Activated CD8-positive, alpha-beta memory T cell treated with anti-CD3 and anti-CD28 coated beads, Interleukin-2, amount 50 U/mL, for 1 hour (primary cell): ENCODE data around the gene ANO6.

Source experiments
- DNase-seq: peaks from one replicate; pipeline ENCODE4 v3.0.0-alpha.2; 2020; ENCODE audit errors: extremely low read depth

Gene ANO6

DNA sequence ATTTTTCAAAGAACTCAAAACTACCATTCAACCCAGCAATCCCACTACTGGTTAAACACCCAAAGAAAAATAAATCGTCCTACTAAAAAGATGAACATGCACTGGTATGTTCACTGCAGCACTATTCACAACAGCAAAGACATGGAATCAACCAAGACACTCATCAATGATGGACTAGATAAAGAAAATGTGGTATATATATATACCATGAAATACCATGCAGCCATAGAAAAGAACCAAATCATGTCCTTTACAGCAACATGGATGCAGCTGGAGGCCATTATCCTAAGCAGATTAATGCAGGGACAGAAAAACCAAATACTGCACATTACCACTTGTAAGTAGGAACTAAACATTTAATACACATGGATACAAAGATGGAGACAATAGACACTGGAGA, 3.8 kb upstream of the ANO6 start:
- no peak for DNase-seq

DNA sequence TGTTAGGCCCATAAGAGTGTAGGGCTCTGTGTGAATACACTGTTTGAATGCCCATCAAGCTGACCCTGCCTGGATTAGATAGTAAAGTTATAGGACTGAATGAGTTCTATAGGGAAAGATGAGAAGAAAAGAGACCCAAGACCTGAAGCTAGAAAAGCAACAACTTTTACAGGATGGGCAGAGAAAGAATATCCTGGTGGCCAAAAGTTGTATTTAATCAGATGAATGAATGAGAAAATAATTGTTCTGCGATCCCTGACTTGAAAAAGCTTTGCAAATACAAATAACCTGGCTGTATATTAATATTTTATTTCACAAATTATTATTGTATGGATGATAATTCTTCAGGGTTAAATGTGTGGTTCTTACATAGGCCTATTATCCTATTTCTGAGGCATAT, 2.8 kb upstream of the ANO6 start:
- no peak for DNase-seq

DNA sequence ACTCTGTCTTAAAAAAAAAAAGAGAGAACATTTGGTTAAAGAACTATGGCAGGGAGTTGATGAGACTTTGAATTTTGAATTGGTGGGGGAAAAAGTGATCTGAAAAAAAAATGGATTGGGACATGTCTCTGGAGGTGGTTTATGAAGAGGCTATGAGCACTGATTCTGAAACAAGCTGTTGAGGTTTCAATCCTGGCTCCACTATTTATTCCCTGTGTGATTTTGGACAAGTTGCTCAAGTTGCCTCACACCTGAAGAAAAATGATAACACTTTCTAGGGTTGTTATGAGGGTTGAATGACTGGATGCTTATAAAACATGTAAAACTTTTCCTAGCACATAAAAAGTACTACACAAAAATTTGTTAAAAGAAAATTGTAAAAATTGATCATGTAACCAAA, 1.8 kb upstream of the ANO6 start:
- no peak for DNase-seq

DNA sequence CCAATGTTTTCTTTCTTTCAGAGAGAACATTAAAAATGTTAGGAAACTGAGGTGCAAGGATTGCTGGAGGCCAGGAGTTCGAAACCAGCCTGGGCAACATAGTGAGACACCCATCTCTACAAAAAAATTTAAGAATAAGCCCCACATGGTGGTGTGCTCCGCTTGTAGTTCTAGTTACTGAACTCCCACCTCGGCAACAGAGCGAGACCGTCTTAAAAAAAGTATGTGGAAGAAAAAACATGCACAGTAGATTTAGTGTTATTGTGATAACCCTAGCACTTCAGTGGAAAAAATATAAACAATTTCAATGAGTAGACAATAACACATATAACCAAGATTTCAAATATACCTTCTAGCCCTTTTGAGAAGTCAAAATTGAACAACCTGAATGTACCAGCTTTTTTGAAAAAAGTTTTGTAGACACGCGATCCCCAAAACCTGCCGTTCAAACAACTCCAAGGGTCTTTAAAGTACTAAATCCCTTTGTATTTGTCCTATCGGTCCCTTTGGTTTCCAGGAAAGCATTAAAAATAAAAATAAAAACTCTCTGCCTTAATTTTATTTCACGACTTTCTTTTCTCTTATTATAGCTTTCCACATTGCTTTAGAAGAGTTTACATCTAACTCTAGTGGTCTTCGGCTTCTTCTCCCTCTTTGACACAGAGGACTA, 1.0 kb upstream of the ANO6 start:
- no peak for DNase-seq

DNA sequence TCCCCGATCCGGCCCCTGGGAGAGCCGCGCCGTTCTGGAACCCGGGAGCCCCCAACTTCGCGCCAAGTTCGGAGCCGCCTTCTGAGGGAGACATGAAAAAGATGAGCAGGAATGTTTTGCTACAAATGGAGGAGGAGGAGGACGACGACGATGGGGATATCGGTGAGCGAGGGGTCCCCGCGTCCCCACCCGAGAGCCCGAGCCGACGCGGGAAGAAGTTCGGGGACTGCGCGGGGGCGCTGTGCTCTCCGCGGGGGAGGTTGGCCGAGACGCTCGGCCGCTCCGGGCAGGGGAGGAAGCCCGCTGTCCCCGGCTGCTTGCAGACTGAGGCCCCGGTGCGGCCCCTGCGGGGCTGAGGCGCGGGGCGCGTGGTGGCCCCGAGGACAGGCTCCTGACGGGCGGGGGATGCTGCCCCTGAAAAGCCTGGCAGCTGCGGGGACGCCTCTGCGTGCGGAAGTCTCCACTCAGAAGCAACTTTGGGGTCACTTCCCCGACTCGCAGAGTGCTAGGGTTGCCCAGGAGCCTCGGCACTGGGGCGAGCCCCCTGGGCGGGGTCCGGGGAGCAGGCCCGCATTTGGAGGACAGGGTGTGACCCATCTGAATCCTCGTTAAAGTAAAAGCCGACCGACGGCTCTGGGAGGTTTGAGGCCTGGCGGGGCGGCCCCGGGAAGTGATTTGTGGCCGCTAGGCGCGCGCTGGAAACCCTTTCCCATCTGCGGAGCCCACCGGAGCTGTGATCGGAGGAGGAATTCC, 511 bp downstream of the ANO6 start:
- DNase-seq = peak; percentile 8

DNA sequence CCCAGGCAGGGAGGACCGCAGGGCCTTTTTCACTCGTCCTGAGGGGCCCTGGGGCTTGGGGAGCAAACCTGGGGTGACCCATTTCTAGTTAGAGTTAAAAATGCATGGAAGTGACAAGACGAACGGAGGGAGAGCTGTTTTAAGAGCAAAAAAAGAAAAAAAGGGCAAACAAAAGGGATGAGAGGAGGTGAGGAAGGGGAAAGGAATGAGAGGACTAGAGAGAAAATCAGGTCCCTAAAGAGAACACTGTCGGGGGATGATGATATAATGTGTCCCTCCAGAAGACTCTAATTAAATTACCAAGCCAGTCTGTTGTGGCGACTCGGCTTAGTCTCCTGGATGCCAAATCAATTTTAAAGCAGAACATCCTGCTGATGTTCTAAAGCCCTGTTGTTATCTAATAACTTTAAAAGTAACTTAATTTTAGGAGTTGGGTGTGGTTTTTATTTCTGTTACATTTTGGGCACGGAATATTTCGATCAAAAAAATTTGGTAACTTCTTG, 1.1 kb downstream of the ANO6 start:
- DNase-seq = no peak

DNA sequence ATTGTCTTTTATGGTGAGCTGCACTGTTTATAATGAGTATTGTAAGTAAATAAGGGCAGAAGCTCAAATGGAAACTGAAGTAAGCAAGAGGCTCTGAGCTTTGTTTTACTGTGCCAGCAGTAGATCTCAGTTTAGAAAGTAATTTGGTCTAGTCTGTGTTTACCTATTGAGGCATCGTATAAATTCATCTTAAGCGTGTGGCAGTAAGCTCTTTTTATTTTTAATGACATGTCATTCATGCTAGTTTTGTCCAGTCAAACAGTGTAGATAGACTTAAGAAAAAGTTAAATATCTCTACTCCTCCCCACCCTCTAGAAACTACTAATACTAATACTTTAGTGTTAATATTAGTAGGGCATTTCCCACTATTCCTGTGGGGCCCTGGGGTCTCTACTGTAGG, 2.0 kb downstream of the ANO6 start:
- no peak for DNase-seq

DNA sequence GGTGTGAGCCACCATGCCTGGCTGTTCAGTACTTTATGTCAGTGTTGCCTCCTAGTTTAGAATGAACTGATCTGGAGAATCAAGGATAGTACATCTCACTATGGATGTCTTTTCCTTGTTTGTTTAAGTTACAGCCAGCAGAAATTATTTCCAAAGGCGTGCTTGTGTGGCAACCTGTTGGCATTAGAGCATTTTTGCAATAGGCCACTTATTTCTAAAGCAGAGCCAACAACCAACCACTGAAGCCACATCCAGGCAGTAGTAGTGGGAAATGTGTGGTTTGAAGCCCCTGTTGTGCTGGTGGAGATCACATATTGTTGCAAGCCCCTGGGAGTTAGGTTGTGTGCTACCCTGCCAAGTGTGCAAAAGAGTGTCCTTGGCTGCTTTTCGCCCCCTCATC, 3.7 kb downstream of the ANO6 start:
- DNase-seq = no peak

DNA sequence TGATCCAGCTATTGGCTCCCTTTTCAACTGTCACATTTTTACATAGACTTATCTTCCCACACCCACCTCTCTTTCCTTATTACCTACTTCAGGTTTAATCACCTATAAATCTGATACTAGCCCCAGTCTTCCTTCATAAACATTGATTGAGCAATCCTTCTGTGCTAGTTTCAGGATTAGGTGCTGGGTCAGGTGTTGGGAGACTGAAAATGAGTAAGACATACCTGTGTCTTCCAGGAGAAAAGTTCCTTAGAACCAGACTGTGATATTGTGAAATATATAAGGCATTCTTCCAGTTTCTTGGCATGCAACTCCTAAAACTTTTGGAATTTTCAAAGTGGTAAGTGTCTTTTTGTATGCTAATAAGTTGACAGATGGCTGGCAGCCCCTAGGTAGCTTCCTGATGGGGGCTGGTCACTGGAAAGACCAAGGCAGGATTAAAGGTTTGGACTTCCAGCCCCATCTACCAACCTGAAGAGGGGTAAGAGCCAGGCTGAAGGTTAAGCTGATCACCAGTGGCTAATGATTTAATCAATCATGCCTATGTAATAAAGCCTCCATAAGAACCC, 4.6 kb downstream of the ANO6 start:
- no peak for DNase-seq

DNA sequence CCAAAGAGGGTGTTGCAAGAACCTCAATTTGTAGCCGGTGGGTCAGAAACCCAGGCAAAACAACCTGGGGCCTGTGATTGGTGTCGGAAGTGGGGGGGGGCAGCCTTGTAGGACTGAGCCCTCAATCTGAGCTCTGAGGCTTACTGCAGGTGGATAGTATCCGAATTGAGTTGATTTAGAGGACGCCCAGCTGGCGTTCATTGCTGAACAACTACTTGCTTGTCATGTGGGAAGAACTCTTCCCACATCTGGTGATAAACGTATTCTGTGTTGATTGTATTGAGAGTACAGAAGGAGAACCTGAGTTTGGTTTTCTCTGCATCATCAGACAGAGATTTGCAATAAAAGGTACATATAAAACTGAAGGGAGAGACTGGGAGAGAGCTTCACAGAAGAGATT, 5.1 kb downstream of the ANO6 start:
- no peak for DNase-seq

DNA sequence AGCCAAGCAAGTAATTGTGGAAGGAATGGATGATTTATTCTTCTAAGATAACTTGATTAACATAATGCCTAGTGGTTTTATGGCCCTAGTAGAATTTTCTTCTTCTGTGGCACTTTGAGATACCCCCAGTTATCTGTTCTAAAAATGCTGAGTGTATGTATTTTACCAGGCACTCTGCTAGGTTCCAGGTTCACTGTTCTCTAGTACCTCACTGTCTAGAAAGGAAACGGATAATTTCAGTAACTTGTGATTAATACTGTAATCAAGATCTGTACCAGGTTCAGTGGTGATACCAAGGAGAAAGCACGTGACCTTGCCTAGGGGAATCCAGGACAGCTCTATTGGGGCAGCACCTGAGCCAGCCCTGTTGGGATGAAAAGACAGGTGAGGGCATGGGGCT, 8.0 kb downstream of the ANO6 start:
- no peak for DNase-seq

DNA sequence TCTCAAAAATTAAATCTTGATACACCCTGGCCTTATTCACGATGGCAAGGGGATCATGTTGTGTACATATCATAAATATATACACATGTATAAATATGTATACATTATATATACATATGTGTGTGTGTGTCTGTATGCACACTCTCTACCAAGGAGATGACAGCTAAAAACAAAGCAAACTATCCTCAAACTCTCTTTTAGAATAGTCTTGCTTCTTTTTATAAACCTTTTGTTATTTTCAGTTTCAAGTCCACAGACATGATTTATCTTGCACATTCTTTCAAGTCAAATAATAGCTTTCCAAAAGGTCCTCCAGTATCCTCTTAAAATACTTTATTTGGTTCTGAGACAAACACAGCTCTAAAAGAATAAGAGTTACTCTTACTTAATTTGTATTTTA, 8.4 kb downstream of the ANO6 start:
- no peak for DNase-seq

DNA sequence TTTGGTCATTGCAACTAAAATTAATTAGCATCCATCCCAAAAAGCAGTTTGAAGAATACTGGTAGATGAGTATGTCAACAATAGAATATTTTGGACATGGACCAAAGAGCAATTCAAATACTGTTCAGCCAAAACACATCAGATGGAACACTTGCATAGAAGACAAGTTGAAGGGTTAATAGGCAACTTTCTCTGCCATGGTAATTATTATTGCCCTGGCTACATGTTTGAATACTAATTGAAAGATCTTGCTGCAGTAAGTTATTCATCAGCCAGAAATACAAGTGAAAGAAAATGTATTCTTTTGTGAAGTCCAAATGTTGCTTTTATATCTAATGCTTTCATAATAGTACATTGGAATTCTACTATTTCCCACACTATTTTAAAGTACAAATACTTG, 10.1 kb downstream of the ANO6 start:
- DNase-seq = no peak

DNA sequence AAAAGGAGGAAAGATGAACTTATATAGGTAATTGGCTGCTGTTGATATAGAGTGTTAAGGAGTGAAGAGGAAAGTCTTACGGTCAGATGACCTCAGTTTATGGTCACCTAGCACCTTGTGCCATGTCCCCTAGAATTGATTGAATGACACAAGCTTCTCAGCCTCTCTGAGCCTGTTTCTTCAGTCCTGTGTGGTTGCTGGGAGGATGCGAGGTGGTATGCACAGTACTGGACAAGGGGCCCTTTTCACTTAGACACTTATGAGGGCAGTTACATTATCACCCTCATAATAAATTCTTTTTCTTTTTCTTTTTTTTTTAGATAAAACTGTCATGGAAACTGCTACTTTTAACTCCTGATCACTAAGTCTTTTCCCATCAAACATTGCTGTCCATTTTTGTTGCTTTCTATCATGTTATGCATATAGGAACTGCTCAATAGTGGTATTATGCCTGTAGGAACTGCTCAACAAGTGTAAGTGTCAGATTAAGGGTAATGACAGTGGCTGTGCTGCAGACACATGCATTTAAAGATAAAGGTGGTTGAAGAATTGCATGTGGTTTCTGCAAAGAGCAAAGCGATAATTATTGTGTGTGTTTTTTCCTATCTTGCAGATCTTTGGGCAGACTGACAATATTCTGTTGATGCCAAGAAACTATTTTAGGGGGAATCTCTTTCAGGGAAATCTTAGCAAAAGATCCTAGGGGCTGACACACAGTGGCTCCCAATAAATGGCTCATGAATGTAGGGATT, 11.6 kb downstream of the ANO6 start:
- DNase-seq = no peak

DNA sequence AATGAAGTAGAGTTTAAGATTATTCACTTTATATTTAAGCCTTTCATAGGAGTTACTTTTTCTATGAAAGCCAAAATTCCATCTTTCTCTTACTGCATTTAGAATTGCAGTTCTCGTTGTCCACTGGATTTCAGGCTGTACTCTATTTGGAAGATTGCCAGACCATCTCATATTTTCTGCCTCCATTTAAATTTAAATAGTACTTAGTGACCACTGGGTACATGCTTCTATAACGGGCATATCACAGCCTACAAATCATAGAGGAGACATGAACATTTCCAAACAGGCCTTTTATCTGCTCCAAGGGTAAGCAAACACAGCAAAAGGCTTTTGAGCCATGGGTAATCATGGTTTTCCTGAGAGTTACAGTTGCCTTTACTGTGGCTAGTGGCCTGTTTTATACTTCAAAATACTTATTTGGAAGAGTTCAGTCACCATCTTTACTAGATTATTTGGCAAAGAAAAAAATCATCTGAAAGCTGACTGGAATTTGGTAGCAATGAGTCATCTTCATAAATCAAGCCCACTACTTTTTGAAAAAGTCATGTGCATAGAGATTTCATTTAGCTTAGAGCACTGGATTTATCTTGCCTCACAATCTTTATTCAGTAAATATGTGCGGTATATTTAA, 15.7 kb downstream of the ANO6 start:
- DNase-seq = no peak

DNA sequence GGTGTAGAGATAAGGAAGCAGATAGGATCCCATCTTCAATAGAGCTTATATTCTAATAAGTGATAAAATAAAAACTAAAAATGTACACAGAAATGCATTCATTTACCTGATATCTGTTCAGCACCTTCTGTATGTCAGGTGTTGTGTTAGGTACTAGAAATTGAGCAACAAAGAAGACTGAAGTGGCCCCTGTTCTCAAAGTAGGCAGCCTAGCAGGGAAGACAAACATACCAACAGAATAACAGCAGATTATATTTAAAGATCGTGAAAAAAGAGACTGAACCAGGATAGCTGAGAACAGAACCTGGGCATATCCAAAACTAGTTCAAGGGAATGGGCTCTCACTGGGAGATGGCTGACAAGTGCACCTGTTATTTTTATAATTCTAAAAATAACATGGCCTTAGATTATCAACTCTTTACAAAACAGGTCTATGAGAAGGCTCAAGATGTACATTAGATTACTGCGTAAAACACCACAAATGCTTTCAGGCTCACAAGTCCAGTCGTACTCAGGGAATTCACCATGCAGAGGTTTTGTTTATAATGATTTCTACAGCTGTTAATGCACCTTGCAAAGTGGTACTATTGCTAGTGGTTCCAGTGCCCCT, 16.4 kb downstream of the ANO6 start:
- DNase-seq = no peak

DNA sequence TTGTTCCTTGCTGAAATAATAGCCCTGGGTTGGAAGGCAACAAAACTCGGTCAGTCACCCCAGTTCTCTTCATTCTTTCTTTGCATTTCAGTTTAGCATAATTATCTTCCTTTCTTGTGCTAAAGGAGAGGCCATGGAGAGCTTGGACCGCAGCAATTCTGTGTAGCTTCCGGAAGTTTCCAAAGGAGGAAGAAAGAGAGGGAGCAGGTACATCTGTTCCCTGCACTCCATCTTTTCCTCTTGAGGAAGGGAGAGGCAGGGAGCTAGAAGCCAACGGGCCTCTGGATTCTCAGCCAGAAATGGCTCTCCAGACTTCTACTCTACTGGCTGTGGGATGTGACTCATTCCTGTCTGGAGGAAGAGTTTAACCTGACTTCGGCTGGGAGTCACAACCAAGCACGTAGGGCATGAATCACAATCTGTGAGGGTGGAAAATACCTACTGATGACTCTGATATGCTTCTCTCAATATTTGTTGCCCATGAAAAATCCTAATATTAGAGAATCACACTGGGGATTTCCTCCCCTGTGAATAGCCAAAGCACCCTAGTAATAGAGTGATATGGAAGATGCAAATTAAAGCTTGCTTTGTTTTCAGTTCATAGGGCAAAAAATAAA, 17.0 kb downstream of the ANO6 start:
- no peak for DNase-seq

DNA sequence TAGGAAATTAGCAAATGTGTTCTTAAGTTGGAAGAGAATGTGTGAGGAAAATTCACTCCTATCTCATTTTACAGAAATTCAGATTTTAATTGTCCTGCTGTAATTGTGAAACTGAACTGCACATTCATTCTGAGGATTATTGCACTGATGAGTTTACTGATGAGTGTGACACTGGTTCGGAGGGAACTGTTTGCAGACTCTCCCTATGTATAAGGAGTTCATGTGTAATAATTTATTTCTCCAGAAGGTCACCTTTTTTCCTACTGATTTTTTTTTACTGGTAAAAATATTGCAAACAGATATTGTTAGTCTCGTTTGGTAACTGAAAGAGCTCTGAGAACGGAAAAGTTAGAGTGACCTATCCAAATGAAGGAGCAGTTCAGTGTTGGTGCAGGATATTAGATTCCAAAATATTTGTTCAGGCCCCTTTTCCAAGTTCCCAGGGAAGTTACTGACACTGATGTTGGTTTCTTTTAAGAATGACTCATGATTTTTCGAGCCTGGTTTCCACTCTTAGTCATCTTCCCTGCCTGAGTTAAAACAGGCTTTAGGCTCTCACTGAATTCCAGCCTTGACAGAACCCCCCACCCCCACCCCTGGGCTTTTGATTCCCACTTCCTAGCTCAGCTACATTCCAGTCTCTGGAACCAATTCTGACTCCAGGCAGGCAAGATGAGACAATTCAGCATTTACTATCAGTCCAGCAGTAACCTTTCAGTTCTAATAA, 18.4 kb downstream of the ANO6 start:
- DNase-seq = no peak

DNA sequence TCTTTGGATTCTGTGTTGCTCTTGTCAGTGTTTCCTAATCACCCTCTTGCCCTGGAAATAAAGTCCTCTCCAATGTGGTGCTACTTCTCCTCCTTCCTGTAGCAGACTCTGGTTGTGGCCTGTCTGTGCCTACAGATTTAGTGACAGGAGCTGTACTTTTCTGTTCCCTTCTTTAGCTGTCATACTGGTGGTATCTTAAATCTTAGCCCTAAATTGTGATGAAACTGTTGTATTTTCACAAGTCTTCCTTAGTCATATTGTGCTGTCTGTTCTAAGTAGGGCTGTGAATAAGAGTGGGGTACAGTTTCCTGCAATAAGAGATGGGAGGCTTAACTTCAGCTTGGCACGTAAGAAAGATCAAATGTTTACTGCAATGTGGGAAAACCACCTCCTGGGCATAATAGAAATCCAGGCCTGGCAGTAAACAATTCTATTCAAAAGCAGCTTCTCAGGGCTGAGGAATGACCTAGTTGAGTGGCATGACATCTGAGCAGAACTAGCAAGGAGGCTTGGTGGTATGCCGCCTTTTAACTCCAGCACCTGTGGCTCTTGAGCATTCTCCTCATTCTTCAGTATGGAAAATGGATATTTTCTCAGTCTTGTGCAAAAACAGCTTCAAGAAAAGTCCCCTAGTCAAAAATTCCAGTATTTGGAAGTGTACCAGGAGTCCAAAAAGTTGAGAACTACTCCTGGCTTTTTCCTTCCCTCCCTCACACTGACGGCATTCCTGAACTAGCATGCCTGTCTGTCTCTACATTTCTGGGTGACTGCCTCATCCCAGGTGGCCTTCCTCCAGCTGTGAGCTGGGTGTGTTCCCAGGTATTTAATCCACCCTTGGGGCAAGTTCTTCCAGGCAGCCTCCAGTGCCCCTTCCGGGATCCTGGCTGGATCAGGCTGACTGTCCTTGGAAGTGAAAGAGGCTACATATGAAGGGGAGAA, 19.5 kb downstream of the ANO6 start:
- no peak for DNase-seq
